Muscle of leg (tissue), 11 donors: ENCODE results near the gene CTNND2. TPM values are rescaled to one million over a fixed set of nuclear protein-coding genes. Genes with fewer than 3 reads are reported as not detected.
A peak's percentile ranks its signal among the peaks of the same experiment; 100 is the strongest.
"Not testable (repeated sequence)": the region's sequence is repeated elsewhere in the genome, so short reads cannot be mapped to it uniquely, and the experiment has no call there.

Source experiments
- DNase-seq: peaks from one replicate; pipeline ENCODE4 v3.0.0; 2013
- H3K27ac ChIP-seq: one replicate; pipeline ENCODE4 v1.5.1; 2013; ENCODE audit warnings: mild to moderate bottlenecking, low read length, control low read depth
- H3K27me3 ChIP-seq: one replicate; pipeline ENCODE4 v1.6.1; 2013; ENCODE audit warnings: low read length; ENCODE audit not compliant: control insufficient read depth, insufficient read depth
- H3K36me3 ChIP-seq: one replicate; pipeline ENCODE4 v1.6.1; 2013; ENCODE audit warnings: low read length; ENCODE audit not compliant: control insufficient read depth, insufficient read depth
- H3K4me1 ChIP-seq: one replicate; pipeline ENCODE4 v1.6.1; 2013; ENCODE audit warnings: low read length; ENCODE audit not compliant: control insufficient read depth, insufficient read depth
- H3K4me3 ChIP-seq: one replicate; pipeline ENCODE4 v1.5.1; 2013; ENCODE audit warnings: low read length, control low read depth
- H3K9me3 ChIP-seq: replicated peaks from 2 replicates; pipeline ENCODE4 v1.6.1; 2013; ENCODE audit warnings: low read depth, low read length; ENCODE audit not compliant: control insufficient read depth
- WGBS: methylation state at CpG from one replicate; pipeline ENCODE4 v1.1.5; 2013; ENCODE audit warnings: missing lambda C conversion rate; ENCODE audit not compliant: insufficient coverage; 5-methylcytosine and 5-hydroxymethylcytosine counted together
- polyA plus RNA-seq, 8 donors: library from polyadenylated mRNA; unstranded; fragments of 120-200 nt; gene quantifications; one replicate each; pipeline versions ENCODE4 v1.2.1 to v1.2.3, GENCODE V29; 2013; ENCODE audit warnings: inconsistent platforms in 1 of 8, low replicate concordance in 1 of 8; ENCODE audit not compliant: insufficient read length in 8 of 8, insufficient read depth in 1 of 8
- total RNA-seq: library from RNA; stranded (reverse); fragments of 120-200 nt; gene quantifications from one replicate; pipeline ENCODE4 v1.2.4, GENCODE V29; 2013

CTNND2 gene
- total and polyA plus RNA-seq, 9 donors, result 0.48 to 1.0 (median 0.71) TPM

DNA sequence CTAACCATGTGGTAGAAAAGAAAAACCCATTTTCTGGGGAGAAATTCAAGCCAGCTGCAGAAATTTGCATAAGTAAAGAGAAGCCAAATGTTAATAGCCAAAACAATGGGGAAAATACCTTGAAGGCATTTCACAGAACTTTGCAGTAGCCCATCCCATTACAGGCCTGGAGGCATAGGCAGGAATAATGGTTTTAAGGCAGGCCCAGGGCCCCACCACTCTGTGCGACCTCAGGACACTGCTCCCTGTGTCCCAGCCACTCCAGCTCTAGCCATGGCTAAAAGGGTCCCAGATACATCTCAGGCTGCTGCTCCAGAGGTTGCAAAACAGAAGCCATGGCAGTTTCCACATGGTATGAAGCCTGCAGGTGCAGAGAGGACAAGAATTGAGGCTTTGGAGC, 253.3 kb downstream of the CTNND2 start:
- no peaks in the 10 kb centered on the region for H3K4me1 ChIP-seq
- WGBS, result no CpG with 5 or more reads among the region's 1 CpG

DNA sequence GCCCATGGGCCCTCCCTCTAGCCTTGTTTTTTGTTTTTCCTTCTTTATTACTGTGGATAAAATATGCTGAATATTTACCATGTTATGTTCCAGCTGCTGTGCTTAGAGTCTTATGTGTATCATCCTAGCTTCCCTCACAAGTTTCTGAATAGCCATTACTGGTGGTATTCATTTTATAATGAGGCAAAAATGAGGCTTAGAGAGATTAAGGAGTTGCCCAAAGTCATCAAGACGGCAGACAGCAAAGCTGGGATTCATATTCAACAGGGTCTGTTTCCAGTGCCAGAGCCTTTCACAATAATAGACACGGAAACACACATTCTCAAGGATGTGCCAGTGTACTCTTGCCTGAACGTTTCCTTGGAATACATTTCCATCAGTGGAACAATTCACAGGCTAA, 258.1 kb downstream of the CTNND2 start:
- WGBS, result 50% methylated on average over 1 of the region's 3 CpGs
- H3K27me3 ChIP-seq, result no peaks in the 10 kb centered on the region
- H3K36me3 ChIP-seq, result no peaks in the 10 kb centered on the region
- no peak overlapping the region for H3K4me3 ChIP-seq
- H3K4me1 ChIP-seq, result no peaks in the 10 kb centered on the region
- H3K27ac ChIP-seq, result no peak overlapping the region
- H3K9me3 ChIP-seq, result no peaks in the 10 kb centered on the region
- DNase-seq, result peak; percentile 63

More for the DNA sequence above, 253.3 kb downstream of the CTNND2 start:
- no peak for DNase-seq
- Histone ChIP-seq H3K27me3 (no peaks in the 10 kb centered on the region), H3K4me3 (no peak overlapping the region), H3K27ac (no peak overlapping the region), H3K36me3 (no peaks in the 10 kb centered on the region), H3K9me3 (no peaks in the 10 kb centered on the region)

DNA sequence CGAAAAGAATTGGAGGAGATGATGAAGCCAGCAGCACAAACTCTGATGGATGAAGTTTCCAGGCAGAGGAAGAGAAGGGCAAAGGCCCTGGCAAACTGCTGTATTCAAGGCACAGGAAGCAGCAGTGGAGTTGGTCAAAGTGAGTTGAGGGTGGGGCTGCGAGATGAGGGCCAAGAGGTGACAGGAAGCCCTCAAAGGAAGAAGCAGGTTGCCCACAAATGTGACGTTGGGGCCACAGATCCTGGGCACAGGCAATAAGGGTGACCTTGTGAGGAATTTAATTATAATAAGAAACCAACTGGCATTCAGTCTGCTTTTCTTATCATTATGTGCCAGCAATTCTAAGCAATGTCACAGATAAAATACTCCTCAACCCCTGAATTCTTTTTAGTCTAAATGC, 261.8 kb downstream of the CTNND2 start:
- H3K27ac ChIP-seq, result no peak overlapping the region
- H3K27me3 ChIP-seq, result no peaks in the 10 kb centered on the region
- no peak for DNase-seq
- no peaks in the 10 kb centered on the region for H3K36me3 ChIP-seq
- H3K9me3 ChIP-seq, result no peaks in the 10 kb centered on the region
- H3K4me1 ChIP-seq, result no peaks in the 10 kb centered on the region
- no peak overlapping the region for H3K4me3 ChIP-seq
- 100% methylated on average over 2 of the region's 3 CpGs for WGBS

DNA sequence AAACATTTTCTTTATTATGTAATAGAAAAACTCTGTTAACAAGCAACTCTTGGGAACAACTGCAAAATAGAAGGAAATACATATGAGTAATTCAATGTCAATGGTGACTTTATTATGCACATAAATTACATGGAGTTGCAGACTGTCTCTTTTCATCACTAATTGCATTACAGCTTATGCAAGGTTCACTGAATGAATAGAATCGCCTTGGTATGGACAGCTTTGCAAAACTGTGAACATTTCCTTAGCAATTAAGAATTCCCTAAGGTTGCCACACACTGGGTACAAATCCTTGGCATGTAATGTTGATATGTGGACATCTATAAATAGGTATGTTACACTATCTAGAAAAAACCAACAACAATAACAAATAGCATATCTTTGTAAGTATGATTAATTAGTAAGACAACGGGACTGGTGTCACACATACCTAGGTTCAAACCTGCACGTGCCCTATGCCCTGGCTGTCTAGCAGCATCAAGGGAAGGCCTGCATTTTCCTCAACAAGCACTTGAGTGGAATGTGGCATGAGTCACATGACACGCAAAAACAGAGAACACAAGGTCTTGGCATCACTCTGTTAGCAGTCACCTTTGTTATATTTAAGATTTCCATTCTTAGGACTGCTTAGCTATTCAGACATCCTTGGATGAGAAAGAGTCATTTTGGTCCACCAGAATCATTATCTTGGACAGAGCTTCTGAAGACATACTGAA, 263.9 kb downstream of the CTNND2 start:
- Histone ChIP-seq H3K27ac (no peak overlapping the region), H3K9me3 (no peaks in the 10 kb centered on the region), H3K36me3 (no peaks in the 10 kb centered on the region), H3K27me3 (no peaks in the 10 kb centered on the region), H3K4me3 (no peak overlapping the region), H3K4me1 (no peaks in the 10 kb centered on the region)
- no CpG with 5 or more reads among the region's 4 CpGs for WGBS
- DNase-seq, result no peak

DNA sequence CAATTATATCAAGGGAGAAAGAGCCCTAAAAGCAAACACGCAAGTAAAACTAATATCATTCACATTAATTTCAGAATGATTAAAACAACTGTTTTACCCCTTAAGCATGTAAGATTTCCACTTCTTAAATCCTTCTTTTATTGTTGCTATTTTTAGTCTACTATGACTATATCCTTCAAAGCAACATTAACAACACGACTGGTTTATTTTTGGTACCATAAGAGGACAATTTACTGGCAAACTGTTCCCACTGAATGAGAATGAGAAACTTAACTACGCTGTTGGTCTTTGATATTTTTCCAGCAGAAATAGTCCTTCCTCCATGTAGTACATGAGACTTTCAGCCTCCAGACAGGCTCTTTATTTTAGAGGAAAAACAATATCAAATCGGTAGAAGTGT, 281.5 kb downstream of the CTNND2 start:
- no peak overlapping the region for H3K4me3 ChIP-seq
- H3K9me3 ChIP-seq, result no peaks in the 10 kb centered on the region
- H3K4me1 ChIP-seq, result no peaks in the 10 kb centered on the region
- WGBS, result 67% methylated on average over 1 of the region's 4 CpGs
- no peaks in the 10 kb centered on the region for H3K27me3 ChIP-seq
- H3K36me3 ChIP-seq, result no peaks in the 10 kb centered on the region
- no peak overlapping the region for H3K27ac ChIP-seq
- no peak for DNase-seq

DNA sequence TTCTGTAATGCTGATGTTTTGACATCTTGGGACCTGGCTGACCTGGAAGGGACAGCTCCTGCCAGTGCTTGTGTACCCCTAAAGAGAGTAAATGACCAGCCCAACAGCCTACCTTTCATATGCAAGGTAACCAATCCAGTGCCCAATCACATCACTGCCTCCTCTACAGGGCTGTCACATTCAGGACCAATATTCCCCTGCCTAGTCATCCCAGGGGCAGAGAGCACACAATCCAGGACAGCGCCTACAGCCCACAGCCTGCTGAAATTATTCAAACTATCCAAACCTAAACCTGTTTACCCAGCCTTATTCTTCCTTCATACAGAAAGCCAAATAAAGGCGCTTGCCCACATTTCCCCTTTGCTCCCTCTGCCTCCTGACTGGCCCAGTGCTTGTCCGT, 284.1 kb downstream of the CTNND2 start:
- 86% methylated on average over 2 of the region's 3 CpGs for WGBS
- Histone ChIP-seq H3K4me1 (no peaks in the 10 kb centered on the region), H3K4me3 (no peak overlapping the region), H3K9me3 (no peaks in the 10 kb centered on the region), H3K36me3 (no peaks in the 10 kb centered on the region), H3K27me3 (no peaks in the 10 kb centered on the region), H3K27ac (no peak overlapping the region)
- no peak for DNase-seq

DNA sequence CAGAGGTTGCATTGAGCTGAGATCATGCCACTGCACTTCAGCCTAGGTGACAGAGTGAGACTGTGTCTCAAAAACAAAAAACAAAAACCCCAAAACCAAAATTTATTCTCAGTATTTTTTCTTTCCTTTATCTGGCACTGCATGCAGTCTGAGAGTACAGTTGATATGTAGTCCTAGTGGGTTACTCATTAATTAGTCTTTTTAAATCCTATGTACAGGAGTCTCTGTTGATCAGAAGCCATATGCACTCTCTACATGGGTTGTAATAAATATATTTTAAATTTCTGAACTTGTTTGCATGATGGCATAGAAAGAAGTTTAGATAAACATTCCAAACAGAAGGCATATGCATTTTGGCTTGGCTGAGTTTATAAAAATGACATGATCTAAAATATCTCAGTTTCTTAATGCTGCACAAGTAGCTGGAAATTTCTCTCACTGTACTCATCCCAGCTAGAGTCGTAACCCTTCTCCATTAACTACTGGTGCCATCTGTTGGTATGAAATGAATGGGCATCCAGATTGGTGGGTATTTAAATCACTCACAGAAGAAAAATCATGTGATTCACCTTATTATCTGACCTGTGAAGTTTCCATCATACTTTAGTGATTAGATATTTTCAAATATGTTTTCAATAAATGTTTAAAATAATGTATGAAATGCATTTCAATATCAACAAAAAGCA, 284.8 kb downstream of the CTNND2 start:
- Histone ChIP-seq H3K4me1 (no peaks in the 10 kb centered on the region), H3K27me3 (no peaks in the 10 kb centered on the region), H3K27ac (no peak overlapping the region), H3K9me3 (no peaks in the 10 kb centered on the region), H3K36me3 (no peaks in the 10 kb centered on the region), H3K4me3 (no peak overlapping the region)
- no CpG with 5 or more reads among the region's 1 CpG for WGBS
- peak; percentile 22 for DNase-seq

DNA sequence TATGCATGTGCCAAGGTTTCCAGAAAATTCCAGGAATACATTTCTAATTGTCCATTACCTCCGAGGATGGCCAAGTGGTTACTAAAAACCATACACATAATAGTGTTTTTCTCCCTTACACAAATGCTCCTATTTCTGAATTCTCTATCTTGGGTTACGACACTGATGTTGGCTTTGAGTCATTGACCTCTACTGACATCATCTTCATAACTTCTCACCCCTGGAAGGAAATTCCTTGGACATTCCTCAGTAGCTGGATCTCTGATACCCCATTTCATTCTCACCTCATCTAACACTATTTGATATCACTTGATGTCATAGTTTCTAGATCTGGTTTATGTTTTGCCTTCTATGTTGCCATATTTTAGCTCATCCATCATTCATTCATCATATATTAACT, 287.2 kb downstream of the CTNND2 start:
- Histone ChIP-seq H3K4me1 (no peaks in the 10 kb centered on the region), H3K4me3 (no peak overlapping the region), H3K36me3 (no peaks in the 10 kb centered on the region), H3K9me3 (no peaks in the 10 kb centered on the region), H3K27me3 (no peaks in the 10 kb centered on the region), H3K27ac (no peak overlapping the region)
- 90% methylated on average over 2 of the region's 2 CpGs for WGBS
- no peak for DNase-seq

DNA sequence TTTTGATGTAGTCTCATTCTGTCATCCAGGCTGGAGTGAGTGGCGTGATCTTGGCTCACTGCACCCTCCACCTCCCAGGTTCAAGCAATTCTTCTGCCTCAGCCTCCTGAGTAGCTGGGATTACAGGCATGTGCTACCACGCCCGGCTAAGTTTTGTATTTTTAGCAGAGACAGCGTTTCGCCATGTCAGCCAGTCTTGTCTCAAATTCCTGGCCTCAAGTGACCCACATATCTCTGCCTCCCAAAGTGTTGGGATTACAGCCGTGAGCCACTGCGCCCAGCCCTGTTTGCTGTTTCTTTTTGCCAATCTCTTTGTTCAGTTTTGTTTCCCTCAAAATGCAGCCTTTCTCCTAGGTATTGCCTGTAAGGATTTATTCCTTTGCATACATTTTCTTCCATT, 287.6 kb downstream of the CTNND2 start:
- not testable (repeated sequence) for H3K9me3 ChIP-seq, H3K36me3 ChIP-seq, H3K27ac ChIP-seq, H3K27me3 ChIP-seq, H3K4me1 ChIP-seq, DNase-seq, H3K4me3 ChIP-seq
- WGBS, result 68% methylated on average over 7 of the region's 7 CpGs

DNA sequence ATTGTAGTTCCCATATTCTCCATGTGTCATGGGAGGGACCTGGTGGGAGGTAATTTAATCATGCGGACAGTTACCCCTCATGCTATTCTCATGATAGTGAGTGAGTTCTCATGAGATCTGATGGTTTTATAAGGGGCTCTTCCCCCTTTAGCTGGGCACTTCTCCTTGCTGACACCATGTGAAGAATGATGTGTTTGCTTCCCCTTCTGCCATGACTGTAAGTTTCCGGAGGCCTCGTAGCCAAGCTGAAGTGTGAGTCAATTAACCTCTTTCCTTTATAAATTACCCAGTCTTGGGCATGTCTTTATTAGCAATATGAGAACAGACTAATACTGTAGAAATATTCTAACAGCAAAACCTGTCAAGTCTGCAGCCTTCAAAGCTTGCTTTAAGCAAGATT, 293.2 kb downstream of the CTNND2 start:
- DNase-seq, result no peak
- Histone ChIP-seq H3K4me3 (no peak overlapping the region), H3K4me1 (no peaks in the 10 kb centered on the region), H3K36me3 (no peaks in the 10 kb centered on the region), H3K27me3 (no peaks in the 10 kb centered on the region), H3K9me3 (no peaks in the 10 kb centered on the region), H3K27ac (no peak overlapping the region)
- whole genome bisulfite sequencing, result no CpG with 5 or more reads among the region's 3 CpGs
